Tibial nerve (tissue), 3 donors: ENCODE data around the gene ECD.

Experiments used
- POLR2A ChIP-seq, 2 donors: fragments of 450-650 bp; IDR thresholded peaks; one replicate each; pipeline ENCODE4 v1.6.1; 2017; ENCODE audit warnings: antibody characterized with exemption in 2 of 2, mild to moderate bottlenecking in 2 of 2, moderate library complexity in 2 of 2
- TF ChIP-seq, protein P1 (sequence below), 5 experiments: fragments of 200-600 bp in 3 of 5; fragments of 450-650 bp in 2 of 5; sonication (generic) in 3 of 5; IDR thresholded peaks; one replicate each; pipeline ENCODE4 v1.5.1; 2016 to 2019; ENCODE audit warnings: antibody characterized with exemption in 5 of 5, mild to moderate bottlenecking in 3 of 5, moderate library complexity in 2 of 5

DNA sequence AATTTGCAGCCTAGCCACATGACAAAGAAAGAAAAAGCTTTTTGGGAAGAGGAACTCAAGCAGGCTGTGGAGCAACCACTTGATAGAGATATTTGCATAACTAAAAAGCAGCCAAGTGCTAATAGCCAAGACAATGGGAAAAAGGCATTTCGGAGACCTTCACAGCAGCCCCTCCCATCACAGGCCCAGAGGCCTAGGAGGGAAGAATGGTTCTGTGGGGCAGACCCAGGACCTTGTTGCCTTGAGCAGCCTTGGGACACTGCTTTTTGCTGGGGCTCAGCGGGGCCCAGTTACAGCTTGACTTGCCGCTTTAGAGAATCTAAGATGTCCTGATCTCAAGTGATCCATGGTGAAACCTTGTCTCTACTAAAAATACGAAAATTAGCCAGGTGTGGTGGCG is 38.6 kb upstream of the ECD start:
- TF ChIP-seq, protein P1, sequence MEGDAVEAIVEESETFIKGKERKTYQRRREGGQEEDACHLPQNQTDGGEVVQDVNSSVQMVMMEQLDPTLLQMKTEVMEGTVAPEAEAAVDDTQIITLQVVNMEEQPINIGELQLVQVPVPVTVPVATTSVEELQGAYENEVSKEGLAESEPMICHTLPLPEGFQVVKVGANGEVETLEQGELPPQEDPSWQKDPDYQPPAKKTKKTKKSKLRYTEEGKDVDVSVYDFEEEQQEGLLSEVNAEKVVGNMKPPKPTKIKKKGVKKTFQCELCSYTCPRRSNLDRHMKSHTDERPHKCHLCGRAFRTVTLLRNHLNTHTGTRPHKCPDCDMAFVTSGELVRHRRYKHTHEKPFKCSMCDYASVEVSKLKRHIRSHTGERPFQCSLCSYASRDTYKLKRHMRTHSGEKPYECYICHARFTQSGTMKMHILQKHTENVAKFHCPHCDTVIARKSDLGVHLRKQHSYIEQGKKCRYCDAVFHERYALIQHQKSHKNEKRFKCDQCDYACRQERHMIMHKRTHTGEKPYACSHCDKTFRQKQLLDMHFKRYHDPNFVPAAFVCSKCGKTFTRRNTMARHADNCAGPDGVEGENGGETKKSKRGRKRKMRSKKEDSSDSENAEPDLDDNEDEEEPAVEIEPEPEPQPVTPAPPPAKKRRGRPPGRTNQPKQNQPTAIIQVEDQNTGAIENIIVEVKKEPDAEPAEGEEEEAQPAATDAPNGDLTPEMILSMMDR (IDR thresholded peaks at IDR 0.05): no peak
- TF ChIP-seq POLR2A (IDR thresholded peaks at IDR 0.05): no peak
